WTC11 (cell line): ENCODE measurements around the gene MTCL1.

Experiments
- CDX4 ChIP-seq: fragments of 250-450 bp; sonication (Bioruptor Pico); IDR thresholded peaks from 2 replicates; pipeline ENCODE4 v1.9.0; 2021; ENCODE audit warnings: moderate library complexity, mild to moderate bottlenecking, inconsistent platforms, borderline replicate concordance
- CREB1 ChIP-seq: sonication (generic); formaldehyde crosslinking; IDR thresholded peaks from 2 replicates; pipeline ENCODE4 v1.8.0; 2023; ENCODE audit warnings: mild to moderate bottlenecking, missing genetic modification reagents
- CTCF ChIP-seq: fragments of 200-600 bp; IDR thresholded peaks from 2 replicates; pipeline ENCODE4 v1.8.0; 2022; ENCODE audit warnings: antibody characterized with exemption
- FOXJ3 ChIP-seq: sonication (generic); formaldehyde crosslinking; IDR thresholded peaks from 2 replicates; pipeline ENCODE4 v1.9.0; 2021; ENCODE audit warnings: missing genetic modification reagents, mild to moderate bottlenecking, borderline replicate concordance
- FOXK1 ChIP-seq: sonication (generic); formaldehyde crosslinking; IDR thresholded peaks from 2 replicates; pipeline ENCODE4 v1.8.0; 2022; ENCODE audit warnings: mild to moderate bottlenecking, moderate library complexity, missing genetic modification reagents
- KAT7 ChIP-seq: sonication (generic); formaldehyde crosslinking; IDR thresholded peaks from 2 replicates; pipeline ENCODE4 v1.8.1; 2023; ENCODE audit warnings: missing genetic modification reagents, mild to moderate bottlenecking, borderline replicate concordance
- NFE2L1 ChIP-seq: sonication (generic); formaldehyde crosslinking; IDR thresholded peaks from 2 replicates; pipeline ENCODE4 v1.8.1; 2023; ENCODE audit warnings: missing genetic modification reagents
- NFYB ChIP-seq: sonication (generic); formaldehyde crosslinking; conservative IDR thresholded peaks from 2 replicates; pipeline ENCODE4 v1.8.0; 2022; ENCODE audit warnings: low read depth, missing genetic modification reagents
- NR2C2 ChIP-seq: sonication (generic); formaldehyde crosslinking; IDR thresholded peaks from 2 replicates; pipeline ENCODE4 v1.8.0; 2022; ENCODE audit warnings: mild to moderate bottlenecking, missing genetic modification reagents
- NR3C1 ChIP-seq: sonication (generic); formaldehyde crosslinking; conservative IDR thresholded peaks from 2 replicates; pipeline ENCODE4 v1.8.1; 2023; ENCODE audit warnings: low read depth, mild to moderate bottlenecking, missing genetic modification reagents
- SP1 ChIP-seq: sonication (generic); formaldehyde crosslinking; conservative IDR thresholded peaks from 2 replicates; pipeline ENCODE4 v1.8.1; 2022; ENCODE audit warnings: missing genetic modification reagents
- TEAD4 ChIP-seq: sonication (generic); formaldehyde crosslinking; IDR thresholded peaks from 2 replicates; pipeline ENCODE4 v1.8.0; 2022; ENCODE audit warnings: mild to moderate bottlenecking, missing genetic modification reagents
- ZNF532 ChIP-seq: fragments of 250-450 bp; sonication (Bioruptor Pico); IDR thresholded peaks from 2 replicates; pipeline ENCODE4 v1.9.0; 2021; ENCODE audit warnings: mild to moderate bottlenecking, borderline replicate concordance

- TF ChIP-seq CREB1 (CRISPR knock-in tag) = no peak
- TF ChIP-seq TEAD4 (CRISPR knock-in tag) = no peak
- no peak for TF ChIP-seq KAT7 (CRISPR knock-in tag)
- no peak for TF ChIP-seq FOXK1 (CRISPR knock-in tag)
- no peak for TF ChIP-seq NFYB (CRISPR knock-in tag)
- TF ChIP-seq CTCF = no peak
- no peak for TF ChIP-seq ZNF532 (CRISPR knock-in tag)
- TF ChIP-seq SP1 = no peak
- no peak for TF ChIP-seq CDX4
- TF ChIP-seq NR3C1 (CRISPR knock-in tag) = no peak
- no peak for TF ChIP-seq FOXJ3 (CRISPR knock-in tag)
- no peak for TF ChIP-seq NFE2L1 (CRISPR knock-in tag)
- no peak for TF ChIP-seq NR2C2 (CRISPR knock-in tag)
Observed at GRCh38 chr18:8816220-8816619, 110.9 kb downstream of the MTCL1 start.
